GM23338 (cell line): ENCODE results near the gene HELZ. TPM values are rescaled to one million over a fixed set of nuclear protein-coding genes. Genes with fewer than 3 reads are reported as not detected.

Experiments
- ATAC-seq: fragments of 200-7000 bp; cut with Tn5 transposase; 3 replicates; pipeline ENCODE4 v1.9.1; 2020
- DNase-seq: peaks from one replicate; pipeline ENCODE4 v3.0.0-alpha.2; 2015; ENCODE audit warnings: low spot score
- H2AFZ ChIP-seq: fragments of 200-600 bp; sonication (generic); 2 replicates; pipeline ENCODE4 v1.8.0; 2016; ENCODE audit warnings: antibody characterized with exemption, mild to moderate bottlenecking, moderate library complexity
- H3F3A ChIP-seq: fragments of 200-600 bp; sonication (generic); replicated peaks from 2 replicates; pipeline ENCODE4 v1.8.0; 2017; ENCODE audit warnings: antibody characterized with exemption, mixed run types, low read depth
- H3K27ac ChIP-seq: fragments of 200-600 bp; sonication (generic); 2 replicates; pipeline ENCODE4 v1.6.1; 2016; ENCODE audit warnings: low read depth
- H3K27me3 ChIP-seq: fragments of 200-600 bp; sonication (generic); 2 replicates; pipeline ENCODE4 v1.8.0; 2016; ENCODE audit warnings: mild to moderate bottlenecking, mixed run types, moderate library complexity; ENCODE audit not compliant: insufficient read depth
- H3K36me3 ChIP-seq: fragments of 200-600 bp; sonication (generic); 2 replicates; pipeline ENCODE4 v1.8.0; 2016; ENCODE audit warnings: mild to moderate bottlenecking; ENCODE audit not compliant: insufficient read depth
- H3K4me1 ChIP-seq: fragments of 200-600 bp; sonication (generic); 2 replicates; pipeline ENCODE4 v1.8.0; 2016; ENCODE audit warnings: mild to moderate bottlenecking, moderate library complexity; ENCODE audit not compliant: insufficient read depth
- H3K4me2 ChIP-seq: fragments of 200-600 bp; sonication (generic); 2 replicates; pipeline ENCODE4 v1.7.1; 2017; ENCODE audit warnings: mixed run types
- H3K4me3 ChIP-seq: fragments of 200-600 bp; sonication (generic); 2 replicates; pipeline ENCODE4 v1.6.1; 2016; ENCODE audit warnings: mixed run types
- H3K79me2 ChIP-seq: fragments of 200-600 bp; sonication (generic); replicated peaks from 2 replicates; pipeline ENCODE4 v1.8.0; 2017; ENCODE audit warnings: mild to moderate bottlenecking; ENCODE audit not compliant: insufficient read depth
- H3K9me2 ChIP-seq: fragments of 200-600 bp; sonication (generic); 2 replicates; pipeline ENCODE4 v1.8.0; 2017; ENCODE audit not compliant: insufficient read depth
- H4K20me1 ChIP-seq: fragments of 200-600 bp; sonication (generic); replicated peaks from 2 replicates; pipeline ENCODE4 v1.8.0; 2017; ENCODE audit warnings: mild to moderate bottlenecking; ENCODE audit not compliant: insufficient read depth
- H3K27ac Mint-ChIP-seq: 2 replicates; pipeline ENCODE4 v1.8.0; 2020; ENCODE audit warnings: inconsistent platforms, mild to moderate bottlenecking, moderate library complexity, mixed read lengths
- H3K27me3 Mint-ChIP-seq: 3 replicates; pipeline ENCODE4 v1.8.0; 2022; ENCODE audit warnings: low read depth, mild to moderate bottlenecking, moderate library complexity, mixed read lengths, inconsistent platforms; ENCODE audit not compliant: insufficient read depth, poor library complexity
- H3K36me3 Mint-ChIP-seq: 3 replicates; pipeline ENCODE4 v1.8.0; 2021; ENCODE audit warnings: low read depth, mild to moderate bottlenecking, inconsistent platforms, moderate library complexity, mixed read lengths
- H3K4me1 Mint-ChIP-seq: 3 replicates; pipeline ENCODE4 v1.8.0; 2020; ENCODE audit warnings: mild to moderate bottlenecking, inconsistent platforms, mixed read lengths
- H3K4me3 Mint-ChIP-seq: 3 replicates; pipeline ENCODE4 v1.8.0; 2021; ENCODE audit warnings: moderate library complexity, mild to moderate bottlenecking, inconsistent platforms, mixed read lengths
- H3K9me3 Mint-ChIP-seq: 3 replicates; pipeline ENCODE4 v1.8.0; 2020; ENCODE audit warnings: moderate library complexity, mild to moderate bottlenecking, inconsistent platforms, mixed read lengths
- CREB1 ChIP-seq: fragments of 250-450 bp; sonication (Bioruptor Pico); IDR thresholded peaks from 2 replicates; pipeline ENCODE4 v1.5.0; 2020; ENCODE audit warnings: low read depth, mild to moderate bottlenecking, moderate library complexity
- EZH2 ChIP-seq: fragments of 200-600 bp; sonication (generic); IDR thresholded peaks from one replicate; pipeline ENCODE4 v1.8.0; 2017; ENCODE audit warnings: antibody characterized with exemption, mild to moderate bottlenecking, low read depth; ENCODE audit not compliant: unreplicated experiment
- JUNB ChIP-seq: IDR thresholded peaks from one replicate; pipeline ENCODE4 v1.6.1; 2016; ENCODE audit warnings: antibody characterized with exemption; ENCODE audit not compliant: unreplicated experiment
- NANOG ChIP-seq: IDR thresholded peaks from 2 replicates; pipeline ENCODE4 v1.6.1; 2016; ENCODE audit warnings: antibody characterized with exemption, borderline replicate concordance
- POLR2AphosphoS5 ChIP-seq: IDR thresholded peaks from 2 replicates; pipeline ENCODE4 v1.6.1; 2016; ENCODE audit warnings: antibody characterized with exemption, low read depth
- STAT1 ChIP-seq: IDR thresholded peaks from one replicate; pipeline ENCODE4 v1.6.1; 2016; ENCODE audit warnings: antibody characterized with exemption; ENCODE audit not compliant: unreplicated experiment
- ZNF114 ChIP-seq: fragments of 250-450 bp; sonication (Bioruptor Pico); IDR thresholded peaks from 2 replicates; pipeline ENCODE4 v1.5.0; 2020; ENCODE audit warnings: mild to moderate bottlenecking, moderate library complexity
- ZNF331 ChIP-seq: fragments of 250-450 bp; sonication (Bioruptor Pico); IDR thresholded peaks from 2 replicates; pipeline ENCODE4 v1.5.0; 2020; ENCODE audit warnings: low read depth, mild to moderate bottlenecking, moderate library complexity
- polyA plus RNA-seq: library from polyadenylated mRNA; unstranded; fragments of >200 nt; fragmentation: Nextera tagmentation; extraction: Ambion mirVana; gene quantifications from 2 replicates; pipeline ENCODE4 v1.2.1, GENCODE V29; 2016
- total RNA-seq: library from RNA; depleted of rRNA; stranded (reverse); fragments of >200 nt; shearing (Covaris generic); gene quantifications from 2 replicates; pipeline ENCODE4 v1.2.3, GENCODE V29; 2014
- TF ChIP-seq, protein P1 (sequence below): fragments of 250-450 bp; sonication (Bioruptor Pico); IDR thresholded peaks from 2 replicates; pipeline ENCODE4 v1.5.0; 2020; ENCODE audit warnings: mild to moderate bottlenecking, moderate library complexity
- TF ChIP-seq, protein P2 (sequence below), 2 experiments: fragments of 200-600 bp in 1 of 2; sonication (generic) in 1 of 2; conservative IDR thresholded peaks; 2 replicates each; pipeline versions ENCODE4 v1.5.1 to v1.6.1; 2016 to 2017; ENCODE audit warnings: antibody characterized with exemption in 2 of 2, low read depth in 2 of 2, mild to moderate bottlenecking in 2 of 2, moderate library complexity in 1 of 2
- TF ChIP-seq, protein P3 (sequence below): IDR thresholded peaks from one replicate; pipeline ENCODE4 v1.6.1; 2018; ENCODE audit warnings: antibody characterized with exemption; ENCODE audit not compliant: unreplicated experiment

Gene HELZ
- total and polyA plus RNA-seq, 2 experiments from 2014 or later: 38.9 to 62.0 TPM

DNA sequence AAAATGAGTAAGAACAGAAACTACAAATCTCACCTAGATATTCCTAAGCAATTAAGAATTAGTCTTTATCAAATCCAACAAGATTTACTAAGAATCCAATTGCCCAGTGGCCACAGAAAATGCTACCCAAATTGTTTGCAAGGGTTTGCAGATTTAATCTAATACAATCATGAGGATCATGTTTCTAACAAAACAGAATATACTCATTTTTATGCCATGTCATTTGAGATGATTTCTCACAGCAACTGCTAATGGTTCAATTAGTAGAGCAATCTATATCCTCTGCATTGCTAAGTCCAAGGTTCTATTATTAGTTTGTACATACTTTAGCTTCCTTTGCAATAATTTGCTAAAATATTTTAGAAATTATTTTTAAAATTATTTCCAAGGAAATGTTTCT is 41.2 kb downstream of the HELZ start:
- peaks cover 8% of the 10 kb centered on the region; the same call in 2 of the 3 replicates for H3K36me3 Mint-ChIP-seq

DNA sequence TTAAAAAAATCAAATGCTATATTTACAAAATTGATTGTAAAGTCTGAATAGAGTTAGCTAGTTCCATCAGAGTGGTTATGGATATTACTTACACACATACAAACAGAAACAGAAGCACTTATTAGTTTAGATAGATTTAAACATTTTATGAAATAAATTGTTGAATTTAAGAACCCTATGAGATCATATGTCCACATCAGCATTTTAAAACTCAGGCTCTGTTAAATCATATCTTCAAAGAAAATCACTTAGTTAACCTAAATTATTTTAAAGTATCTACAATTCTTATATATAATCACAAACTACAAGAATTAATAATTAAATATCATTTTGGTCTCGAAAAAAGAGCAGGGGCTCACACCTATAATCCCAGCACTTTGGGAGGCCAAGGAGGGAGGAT is 42.5 kb downstream of the HELZ start:
- Histone ChIP-seq H4K20me1 (no peaks in the 10 kb centered on the region), H3F3A (no peaks in the 10 kb centered on the region), H3K27ac (no peak overlapping the region), H3K79me2 (no peaks in the 10 kb centered on the region), H2AFZ (no peak overlapping the region), H3K4me1 (no peaks in the 10 kb centered on the region), H3K27me3 (no peaks in the 10 kb centered on the region), H3K4me3 (no peak overlapping the region), H3K9me2 (no peaks in the 10 kb centered on the region), H3K4me2 (no peak overlapping the region), H3K36me3 (peaks cover 4% of the 10 kb centered on the region; the same call in 1 of the 2 replicates)
- no peaks in the 10 kb centered on the region for H3K9me3 Mint-ChIP-seq
- no peak overlapping the region for H3K4me3 Mint-ChIP-seq
- H3K27me3 Mint-ChIP-seq: no peaks in the 10 kb centered on the region
- ATAC-seq (no peak), DNase-seq (no peak)
- no peaks in the 10 kb centered on the region for H3K4me1 Mint-ChIP-seq
- no peak overlapping the region for H3K27ac Mint-ChIP-seq
- H3K36me3 Mint-ChIP-seq: peaks cover 8% of the 10 kb centered on the region; the same call in 2 of the 3 replicates
- TF ChIP-seq STAT1 (no peak), NANOG (no peak), EZH2 (no peak), JUNB (no peak), CREB1 (no peak), POLR2AphosphoS5 (no peak), ZNF331 (no peak), ZNF114 (CRISPR knock-in tag) (no peak)
- TF ChIP-seq, protein P1, sequence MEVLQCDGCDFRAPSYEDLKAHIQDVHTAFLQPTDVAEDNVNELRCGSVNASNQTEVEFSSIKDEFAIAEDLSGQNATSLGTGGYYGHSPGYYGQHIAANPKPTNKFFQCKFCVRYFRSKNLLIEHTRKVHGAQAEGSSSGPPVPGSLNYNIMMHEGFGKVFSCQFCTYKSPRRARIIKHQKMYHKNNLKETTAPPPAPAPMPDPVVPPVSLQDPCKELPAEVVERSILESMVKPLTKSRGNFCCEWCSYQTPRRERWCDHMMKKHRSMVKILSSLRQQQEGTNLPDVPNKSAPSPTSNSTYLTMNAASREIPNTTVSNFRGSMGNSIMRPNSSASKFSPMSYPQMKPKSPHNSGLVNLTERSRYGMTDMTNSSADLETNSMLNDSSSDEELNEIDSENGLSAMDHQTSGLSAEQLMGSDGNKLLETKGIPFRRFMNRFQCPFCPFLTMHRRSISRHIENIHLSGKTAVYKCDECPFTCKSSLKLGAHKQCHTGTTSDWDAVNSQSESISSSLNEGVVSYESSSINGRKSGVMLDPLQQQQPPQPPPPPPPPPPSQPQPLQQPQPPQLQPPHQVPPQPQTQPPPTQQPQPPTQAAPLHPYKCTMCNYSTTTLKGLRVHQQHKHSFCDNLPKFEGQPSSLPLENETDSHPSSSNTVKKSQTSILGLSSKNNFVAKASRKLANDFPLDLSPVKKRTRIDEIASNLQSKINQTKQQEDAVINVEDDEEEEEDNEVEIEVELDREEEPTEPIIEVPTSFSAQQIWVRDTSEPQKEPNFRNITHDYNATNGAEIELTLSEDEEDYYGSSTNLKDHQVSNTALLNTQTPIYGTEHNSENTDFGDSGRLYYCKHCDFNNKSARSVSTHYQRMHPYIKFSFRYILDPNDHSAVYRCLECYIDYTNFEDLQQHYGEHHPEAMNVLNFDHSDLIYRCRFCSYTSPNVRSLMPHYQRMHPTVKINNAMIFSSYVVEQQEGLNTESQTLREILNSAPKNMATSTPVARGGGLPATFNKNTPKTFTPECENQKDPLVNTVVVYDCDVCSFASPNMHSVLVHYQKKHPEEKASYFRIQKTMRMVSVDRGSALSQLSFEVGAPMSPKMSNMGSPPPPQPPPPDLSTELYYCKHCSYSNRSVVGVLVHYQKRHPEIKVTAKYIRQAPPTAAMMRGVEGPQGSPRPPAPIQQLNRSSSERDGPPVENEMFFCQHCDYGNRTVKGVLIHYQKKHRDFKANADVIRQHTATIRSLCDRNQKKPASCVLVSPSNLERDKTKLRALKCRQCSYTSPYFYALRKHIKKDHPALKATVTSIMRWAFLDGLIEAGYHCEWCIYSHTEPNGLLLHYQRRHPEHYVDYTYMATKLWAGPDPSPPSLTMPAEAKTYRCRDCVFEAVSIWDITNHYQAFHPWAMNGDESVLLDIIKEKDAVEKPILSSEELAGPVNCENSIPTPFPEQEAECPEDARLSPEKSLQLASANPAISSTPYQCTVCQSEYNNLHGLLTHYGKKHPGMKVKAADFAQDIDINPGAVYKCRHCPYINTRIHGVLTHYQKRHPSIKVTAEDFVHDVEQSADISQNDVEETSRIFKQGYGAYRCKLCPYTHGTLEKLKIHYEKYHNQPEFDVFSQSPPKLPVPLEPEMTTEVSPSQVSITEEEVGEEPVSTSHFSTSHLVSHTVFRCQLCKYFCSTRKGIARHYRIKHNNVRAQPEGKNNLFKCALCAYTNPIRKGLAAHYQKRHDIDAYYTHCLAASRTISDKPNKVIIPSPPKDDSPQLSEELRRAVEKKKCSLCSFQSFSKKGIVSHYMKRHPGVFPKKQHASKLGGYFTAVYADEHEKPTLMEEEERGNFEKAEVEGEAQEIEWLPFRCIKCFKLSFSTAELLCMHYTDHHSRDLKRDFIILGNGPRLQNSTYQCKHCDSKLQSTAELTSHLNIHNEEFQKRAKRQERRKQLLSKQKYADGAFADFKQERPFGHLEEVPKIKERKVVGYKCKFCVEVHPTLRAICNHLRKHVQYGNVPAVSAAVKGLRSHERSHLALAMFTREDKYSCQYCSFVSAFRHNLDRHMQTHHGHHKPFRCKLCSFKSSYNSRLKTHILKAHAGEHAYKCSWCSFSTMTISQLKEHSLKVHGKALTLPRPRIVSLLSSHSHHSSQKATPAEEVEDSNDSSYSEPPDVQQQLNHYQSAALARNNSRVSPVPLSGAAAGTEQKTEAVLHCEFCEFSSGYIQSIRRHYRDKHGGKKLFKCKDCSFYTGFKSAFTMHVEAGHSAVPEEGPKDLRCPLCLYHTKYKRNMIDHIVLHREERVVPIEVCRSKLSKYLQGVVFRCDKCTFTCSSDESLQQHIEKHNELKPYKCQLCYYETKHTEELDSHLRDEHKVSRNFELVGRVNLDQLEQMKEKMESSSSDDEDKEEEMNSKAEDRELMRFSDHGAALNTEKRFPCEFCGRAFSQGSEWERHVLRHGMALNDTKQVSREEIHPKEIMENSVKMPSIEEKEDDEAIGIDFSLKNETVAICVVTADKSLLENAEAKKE (CRISPR knock-in tag): no peak
- TF ChIP-seq, protein P2, sequence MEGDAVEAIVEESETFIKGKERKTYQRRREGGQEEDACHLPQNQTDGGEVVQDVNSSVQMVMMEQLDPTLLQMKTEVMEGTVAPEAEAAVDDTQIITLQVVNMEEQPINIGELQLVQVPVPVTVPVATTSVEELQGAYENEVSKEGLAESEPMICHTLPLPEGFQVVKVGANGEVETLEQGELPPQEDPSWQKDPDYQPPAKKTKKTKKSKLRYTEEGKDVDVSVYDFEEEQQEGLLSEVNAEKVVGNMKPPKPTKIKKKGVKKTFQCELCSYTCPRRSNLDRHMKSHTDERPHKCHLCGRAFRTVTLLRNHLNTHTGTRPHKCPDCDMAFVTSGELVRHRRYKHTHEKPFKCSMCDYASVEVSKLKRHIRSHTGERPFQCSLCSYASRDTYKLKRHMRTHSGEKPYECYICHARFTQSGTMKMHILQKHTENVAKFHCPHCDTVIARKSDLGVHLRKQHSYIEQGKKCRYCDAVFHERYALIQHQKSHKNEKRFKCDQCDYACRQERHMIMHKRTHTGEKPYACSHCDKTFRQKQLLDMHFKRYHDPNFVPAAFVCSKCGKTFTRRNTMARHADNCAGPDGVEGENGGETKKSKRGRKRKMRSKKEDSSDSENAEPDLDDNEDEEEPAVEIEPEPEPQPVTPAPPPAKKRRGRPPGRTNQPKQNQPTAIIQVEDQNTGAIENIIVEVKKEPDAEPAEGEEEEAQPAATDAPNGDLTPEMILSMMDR (conservative IDR thresholded peaks at IDR 0.05; ENCODE audit: low read depth in 2 of 2): no peak
- TF ChIP-seq, protein P3, sequence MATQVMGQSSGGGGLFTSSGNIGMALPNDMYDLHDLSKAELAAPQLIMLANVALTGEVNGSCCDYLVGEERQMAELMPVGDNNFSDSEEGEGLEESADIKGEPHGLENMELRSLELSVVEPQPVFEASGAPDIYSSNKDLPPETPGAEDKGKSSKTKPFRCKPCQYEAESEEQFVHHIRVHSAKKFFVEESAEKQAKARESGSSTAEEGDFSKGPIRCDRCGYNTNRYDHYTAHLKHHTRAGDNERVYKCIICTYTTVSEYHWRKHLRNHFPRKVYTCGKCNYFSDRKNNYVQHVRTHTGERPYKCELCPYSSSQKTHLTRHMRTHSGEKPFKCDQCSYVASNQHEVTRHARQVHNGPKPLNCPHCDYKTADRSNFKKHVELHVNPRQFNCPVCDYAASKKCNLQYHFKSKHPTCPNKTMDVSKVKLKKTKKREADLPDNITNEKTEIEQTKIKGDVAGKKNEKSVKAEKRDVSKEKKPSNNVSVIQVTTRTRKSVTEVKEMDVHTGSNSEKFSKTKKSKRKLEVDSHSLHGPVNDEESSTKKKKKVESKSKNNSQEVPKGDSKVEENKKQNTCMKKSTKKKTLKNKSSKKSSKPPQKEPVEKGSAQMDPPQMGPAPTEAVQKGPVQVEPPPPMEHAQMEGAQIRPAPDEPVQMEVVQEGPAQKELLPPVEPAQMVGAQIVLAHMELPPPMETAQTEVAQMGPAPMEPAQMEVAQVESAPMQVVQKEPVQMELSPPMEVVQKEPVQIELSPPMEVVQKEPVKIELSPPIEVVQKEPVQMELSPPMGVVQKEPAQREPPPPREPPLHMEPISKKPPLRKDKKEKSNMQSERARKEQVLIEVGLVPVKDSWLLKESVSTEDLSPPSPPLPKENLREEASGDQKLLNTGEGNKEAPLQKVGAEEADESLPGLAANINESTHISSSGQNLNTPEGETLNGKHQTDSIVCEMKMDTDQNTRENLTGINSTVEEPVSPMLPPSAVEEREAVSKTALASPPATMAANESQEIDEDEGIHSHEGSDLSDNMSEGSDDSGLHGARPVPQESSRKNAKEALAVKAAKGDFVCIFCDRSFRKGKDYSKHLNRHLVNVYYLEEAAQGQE: no peak

More for the DNA sequence above, 41.2 kb downstream of the HELZ start:
- Mint-ChIP-seq H3K4me3 (no peak overlapping the region), H3K4me1 (no peaks in the 10 kb centered on the region), H3K9me3 (no peaks in the 10 kb centered on the region), H3K27ac (no peak overlapping the region), H3K27me3 (no peaks in the 10 kb centered on the region)
- ATAC-seq: no peak
- H3K27me3 ChIP-seq: no peaks in the 10 kb centered on the region
- H3K4me2 ChIP-seq: no peak overlapping the region
- no peaks in the 10 kb centered on the region for H3K79me2 ChIP-seq
- TF ChIP-seq ZNF114 (CRISPR knock-in tag): no peak
- no peaks in the 10 kb centered on the region for H3F3A ChIP-seq
- H3K27ac ChIP-seq: no peak overlapping the region
- H3K4me3 ChIP-seq: no peak overlapping the region
- no peaks in the 10 kb centered on the region for H3K4me1 ChIP-seq
- H3K9me2 ChIP-seq: no peaks in the 10 kb centered on the region
- DNase-seq: no peak
- no peak overlapping the region for H2AFZ ChIP-seq
- H3K36me3 ChIP-seq: peaks cover 4% of the 10 kb centered on the region; the same call in 1 of the 2 replicates
- no peaks in the 10 kb centered on the region; the same call in 1 of the 2 replicates for H4K20me1 ChIP-seq
